Amniotic epithelial cell (primary cell): ENCODE measurements around the gene AKAP13.
A peak's percentile ranks its signal among the peaks of the same experiment; 100 is the strongest.

Experiments used
- DNase-seq: peaks from one replicate; pipeline ENCODE4 v3.0.0-alpha.2; 2010; ENCODE audit warnings: low read depth

AKAP13 gene

GRCh38 chr15:85770096-85771041, 390.0 kb downstream of the AKAP13 start:
- DNase-seq = no peak

DNA sequence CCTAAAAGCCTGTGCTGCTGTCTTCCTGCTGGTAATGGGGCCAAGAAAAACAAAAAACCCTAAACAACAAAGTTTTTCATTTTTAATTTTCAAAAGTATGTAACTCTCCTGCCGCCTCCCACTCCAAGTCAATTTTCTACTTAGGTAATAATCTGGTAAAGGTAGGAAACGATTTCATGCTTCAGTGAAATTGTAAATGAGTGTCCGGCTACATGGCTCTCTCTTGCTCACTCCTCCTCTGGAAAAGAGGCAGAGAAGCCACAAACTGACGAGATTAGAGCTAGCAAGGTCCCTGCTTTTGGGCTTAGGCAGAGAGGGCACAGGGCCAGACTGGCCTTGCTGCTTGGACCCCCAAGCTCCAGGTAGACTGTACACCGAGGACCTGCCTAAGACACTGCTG, 390.9 kb downstream of the AKAP13 start:
- DNase-seq = no peak

GRCh38 chr15:85771781-85772445, 391.5 kb downstream of the AKAP13 start:
- DNase-seq = no peak

GRCh38 chr15:85772668-85773067, 392.3 kb downstream of the AKAP13 start:
- DNase-seq = no peak

DNA sequence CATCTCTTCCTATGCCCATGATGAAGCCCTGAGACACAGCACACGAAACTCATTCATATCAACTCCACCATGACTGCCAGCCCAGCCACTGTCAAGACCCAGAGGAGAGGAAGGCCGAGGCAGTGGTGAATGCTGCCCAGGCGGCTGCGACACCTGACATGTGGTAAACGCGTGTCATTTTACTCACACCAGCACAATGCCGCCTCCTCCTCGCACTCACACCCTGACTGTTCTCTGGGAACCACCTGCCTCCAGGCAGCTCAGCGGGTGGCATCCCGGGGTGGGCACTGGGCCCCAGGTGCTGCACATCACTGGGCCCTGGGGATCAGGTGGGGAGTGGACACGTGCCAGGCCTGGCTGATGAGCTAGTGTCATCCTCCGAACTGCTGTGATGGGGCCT, 392.8 kb downstream of the AKAP13 start:
- no peak for DNase-seq

DNA sequence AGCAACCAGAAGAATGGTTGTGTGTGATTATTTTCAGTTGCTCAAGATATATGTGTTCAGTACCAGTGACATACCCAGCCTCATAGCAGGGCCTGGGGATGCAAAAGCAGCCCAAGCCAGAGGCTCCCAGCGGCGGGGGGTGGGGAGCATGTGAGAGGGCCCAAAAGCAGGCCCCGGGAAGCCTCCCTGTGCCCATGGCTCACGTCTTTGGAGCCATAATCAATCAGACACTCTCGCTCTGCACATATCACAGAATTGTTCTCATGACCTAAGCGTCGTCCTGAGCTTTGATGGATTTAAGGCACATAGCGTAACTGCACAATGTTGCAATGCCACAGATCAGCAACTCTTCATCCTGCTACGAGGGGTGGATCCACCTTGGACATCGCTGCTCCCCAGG, 393.6 kb downstream of the AKAP13 start:
- DNase-seq = no peak

DNA sequence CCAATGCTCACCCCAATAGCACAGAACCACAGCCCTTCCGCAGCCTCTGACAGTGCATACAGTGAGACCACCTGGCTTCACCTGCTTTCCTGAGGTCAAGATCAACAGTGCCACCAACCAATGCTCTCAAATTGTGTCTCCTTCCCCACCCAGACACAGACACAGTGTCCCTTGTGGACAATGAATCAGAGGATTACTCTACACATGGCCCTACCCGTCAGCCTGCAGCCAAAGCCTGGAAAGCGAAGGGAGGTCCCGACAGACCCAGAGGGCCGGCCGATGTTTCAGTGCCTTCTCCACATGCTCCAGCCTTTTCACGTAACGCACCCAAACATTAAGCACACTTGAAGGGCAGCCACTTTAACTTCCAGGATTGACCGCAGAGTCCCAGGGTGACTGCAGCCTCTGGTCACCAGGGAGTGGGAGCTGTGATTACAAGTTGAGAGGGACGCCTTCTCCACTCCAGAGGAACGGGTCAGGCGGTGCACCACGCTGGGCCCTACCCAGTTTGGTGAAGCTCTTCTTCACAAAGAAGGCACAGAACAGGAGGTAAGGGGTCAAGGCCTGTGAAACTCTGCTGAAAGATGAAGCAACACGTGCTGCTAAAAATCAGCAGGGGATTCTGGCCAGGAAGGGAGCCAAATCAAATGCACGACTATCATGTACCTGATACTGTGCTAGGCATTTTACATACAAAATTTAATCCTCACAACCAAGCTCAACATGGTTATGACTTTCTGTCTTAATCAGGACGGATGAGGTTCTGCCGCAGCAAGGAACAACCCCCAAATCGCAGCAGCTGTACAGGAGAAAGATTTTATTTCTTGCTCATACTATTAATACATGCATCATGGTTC, 397.1 kb downstream of the AKAP13 start:
- DNase-seq = no peak

DNA sequence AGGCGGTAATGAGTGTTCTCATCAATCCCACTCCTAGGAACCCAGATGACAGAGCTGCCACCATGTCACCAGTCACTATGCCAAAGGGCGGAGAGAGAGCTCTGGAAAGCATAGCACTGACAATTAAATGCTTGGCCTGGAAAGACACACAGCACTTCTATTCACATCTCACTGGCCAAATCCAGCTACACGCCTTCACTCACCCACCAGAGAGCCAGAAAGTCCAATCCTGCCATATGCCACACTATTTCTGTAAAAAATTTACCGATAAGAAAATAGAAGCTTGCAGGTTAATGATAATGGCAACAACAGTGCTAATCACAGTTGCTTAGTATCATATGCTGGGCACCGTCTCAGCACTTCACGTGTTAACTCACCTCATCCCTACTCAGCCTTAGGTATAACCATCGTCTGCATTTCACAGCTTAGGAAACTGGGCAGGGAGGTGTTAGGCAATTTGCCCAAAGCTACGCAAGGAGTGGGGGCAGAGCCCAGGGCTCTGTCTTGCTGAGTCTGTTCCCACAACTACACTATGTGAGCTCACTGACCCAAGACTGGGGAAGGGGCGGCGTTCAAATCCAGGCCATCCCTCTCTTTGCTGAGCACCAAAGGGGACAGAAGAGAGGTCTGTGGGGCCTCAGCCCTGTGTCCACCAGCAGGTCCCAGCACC, 397.8 kb downstream of the AKAP13 start:
- peak; percentile 24 for DNase-seq

- no peak for DNase-seq
Measured at GRCh38 chr15:85779249-85779648, 398.8 kb downstream of the AKAP13 start.

DNA sequence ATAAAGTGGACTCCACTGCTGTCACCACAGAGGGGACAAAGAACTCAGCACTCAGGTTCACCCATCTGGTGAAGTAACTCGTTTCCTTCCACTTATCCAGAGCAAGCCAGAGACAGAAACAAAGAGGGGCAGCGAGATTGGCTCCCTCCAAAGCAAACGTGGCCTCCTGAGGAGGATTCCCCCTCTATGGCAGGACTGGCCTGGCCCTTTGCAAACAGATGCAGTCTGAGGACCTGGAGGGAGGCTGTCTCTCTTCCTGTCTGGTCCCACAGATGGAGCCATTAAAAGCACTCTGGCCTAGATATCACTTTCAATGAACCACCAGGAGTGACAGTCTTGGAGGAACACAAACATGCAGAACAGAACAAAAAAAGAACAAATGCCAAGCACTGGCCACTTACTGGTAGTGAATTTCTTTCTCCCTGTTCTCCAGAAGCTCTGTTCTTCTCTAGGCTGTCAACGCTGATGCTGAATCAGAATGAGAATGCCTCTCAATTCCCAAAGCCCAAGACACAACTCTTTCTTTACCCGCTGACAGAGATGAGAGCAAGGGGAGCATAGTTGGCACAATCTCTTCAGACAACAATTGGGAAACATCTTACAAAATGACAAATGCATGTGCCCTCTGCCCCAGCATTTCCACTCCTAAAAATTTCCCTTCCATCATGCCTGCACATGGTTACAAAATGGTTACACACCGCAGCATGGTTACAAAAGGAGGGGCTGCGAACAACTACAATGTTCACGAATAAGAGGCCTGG, 400.0 kb downstream of the AKAP13 start:
- no peak for DNase-seq

GRCh38 chr15:85781099-85781498, 400.7 kb downstream of the AKAP13 start:
- no peak for DNase-seq

DNA sequence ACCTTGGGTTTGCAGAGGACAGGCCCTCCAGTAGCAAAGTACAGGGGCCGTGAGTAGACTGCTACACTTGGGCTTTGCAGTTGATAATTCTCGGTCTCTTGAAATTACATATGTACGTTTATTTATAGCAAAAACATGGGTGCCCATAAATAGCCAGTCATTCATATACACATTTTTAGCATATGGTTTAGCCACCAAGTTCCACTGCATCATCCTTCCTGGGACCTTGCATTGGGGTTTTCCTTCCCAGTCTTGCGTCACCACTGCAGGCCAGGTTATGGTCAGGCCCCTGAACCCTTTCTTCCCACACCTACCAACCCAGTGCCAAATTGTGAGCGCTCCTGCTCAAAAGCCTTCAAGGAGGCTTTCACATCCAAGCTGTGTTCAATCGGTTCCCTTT, 401.7 kb downstream of the AKAP13 start:
- no peak for DNase-seq

DNA sequence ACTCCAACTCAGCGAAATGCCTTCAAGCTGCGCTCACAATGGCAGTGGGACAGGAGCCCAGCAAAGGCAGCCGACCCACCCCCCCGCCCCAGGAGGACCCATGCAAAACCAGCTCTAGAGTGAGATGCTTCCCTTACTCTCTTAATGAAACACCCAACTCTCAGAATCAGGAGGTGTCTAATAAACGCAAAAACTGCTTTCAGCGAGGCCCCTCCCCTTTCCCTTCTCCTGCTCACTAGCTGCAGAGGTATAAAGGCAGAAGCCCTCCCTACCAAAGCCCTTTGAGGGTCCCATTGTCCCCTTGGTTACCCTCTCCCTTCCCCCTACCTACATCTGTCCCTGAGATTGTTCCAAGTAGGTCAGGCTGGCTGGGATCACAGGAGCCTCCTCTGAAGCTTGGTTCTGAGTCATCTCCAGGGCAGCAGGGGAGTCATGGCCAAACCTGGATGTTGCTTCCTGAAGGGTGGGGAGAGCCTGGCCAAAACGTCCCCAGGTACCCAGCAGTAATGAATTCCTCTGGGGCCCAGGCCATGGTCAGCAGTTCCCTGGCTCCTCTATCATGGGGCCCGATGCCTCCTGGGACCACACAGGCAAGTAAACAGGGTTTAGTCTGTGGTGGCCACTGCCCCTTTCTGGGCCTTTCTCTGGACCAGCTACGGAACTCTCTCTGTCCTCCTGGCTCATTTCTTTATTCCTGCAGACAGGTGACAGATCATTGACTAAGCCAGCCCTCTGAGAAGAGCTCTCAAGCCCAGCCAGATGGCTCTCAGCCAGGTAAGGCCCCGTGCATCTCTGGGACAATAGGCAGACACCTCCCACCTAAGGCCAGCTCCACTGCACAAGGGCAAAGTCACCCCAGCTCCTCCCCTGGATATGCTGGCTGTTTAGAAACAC, 405.7 kb downstream of the AKAP13 start:
- DNase-seq = peak; percentile 53

DNA sequence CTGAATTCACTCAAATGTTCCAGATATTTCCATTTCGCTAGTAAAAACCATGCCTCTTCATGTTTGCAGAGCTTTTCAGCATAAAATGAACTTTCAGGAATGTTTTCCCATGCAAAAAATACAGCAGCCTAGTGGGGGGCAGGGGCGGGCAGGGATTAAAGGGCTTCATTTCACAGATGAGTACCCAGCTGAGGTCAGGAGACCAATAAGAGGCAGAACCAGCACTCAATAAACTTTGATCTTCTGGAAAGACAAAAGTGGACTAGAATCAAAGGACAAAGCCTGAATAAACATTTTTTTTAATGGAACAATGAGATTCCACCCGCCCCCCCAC, 406.3 kb downstream of the AKAP13 start:
- no peak for DNase-seq

DNA sequence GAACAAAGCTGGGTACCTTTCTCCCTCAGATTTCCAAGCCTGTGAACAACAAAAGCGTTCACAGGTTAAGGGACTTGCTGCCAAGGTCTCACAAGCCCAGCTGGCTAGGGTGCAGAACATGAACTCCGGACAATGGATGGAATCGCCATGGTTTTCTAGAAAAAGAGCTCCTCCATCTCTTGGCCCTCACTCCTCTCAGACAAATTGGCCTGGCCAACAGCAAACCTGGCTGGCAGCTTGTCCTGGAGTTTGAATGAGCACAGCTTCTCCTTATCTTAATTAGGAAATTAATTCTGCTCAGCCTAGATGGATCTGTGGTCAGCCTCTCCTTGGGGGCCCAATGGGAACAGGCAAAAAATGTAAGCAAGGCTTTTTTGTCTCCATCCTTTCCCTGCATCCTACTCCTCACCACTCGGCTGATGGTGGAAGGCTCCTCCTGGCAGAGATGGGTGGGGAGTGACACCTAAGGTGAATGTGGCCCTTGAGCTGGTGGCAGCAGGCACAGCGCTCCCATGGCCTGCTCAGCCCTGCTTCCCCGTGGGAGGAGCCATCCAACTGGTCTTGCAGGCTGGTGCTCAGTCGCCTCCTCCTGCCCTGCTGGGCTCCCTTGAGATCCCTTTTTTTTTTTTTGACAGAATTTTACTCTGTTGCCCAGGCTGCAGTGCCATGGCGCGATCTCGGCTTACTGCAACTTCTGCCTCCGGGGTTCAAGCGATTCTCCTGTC, 408.5 kb downstream of the AKAP13 start:
- DNase-seq = no peak

GRCh38 chr15:85789496-85789875, 409.1 kb downstream of the AKAP13 start:
- no peak for DNase-seq

DNA sequence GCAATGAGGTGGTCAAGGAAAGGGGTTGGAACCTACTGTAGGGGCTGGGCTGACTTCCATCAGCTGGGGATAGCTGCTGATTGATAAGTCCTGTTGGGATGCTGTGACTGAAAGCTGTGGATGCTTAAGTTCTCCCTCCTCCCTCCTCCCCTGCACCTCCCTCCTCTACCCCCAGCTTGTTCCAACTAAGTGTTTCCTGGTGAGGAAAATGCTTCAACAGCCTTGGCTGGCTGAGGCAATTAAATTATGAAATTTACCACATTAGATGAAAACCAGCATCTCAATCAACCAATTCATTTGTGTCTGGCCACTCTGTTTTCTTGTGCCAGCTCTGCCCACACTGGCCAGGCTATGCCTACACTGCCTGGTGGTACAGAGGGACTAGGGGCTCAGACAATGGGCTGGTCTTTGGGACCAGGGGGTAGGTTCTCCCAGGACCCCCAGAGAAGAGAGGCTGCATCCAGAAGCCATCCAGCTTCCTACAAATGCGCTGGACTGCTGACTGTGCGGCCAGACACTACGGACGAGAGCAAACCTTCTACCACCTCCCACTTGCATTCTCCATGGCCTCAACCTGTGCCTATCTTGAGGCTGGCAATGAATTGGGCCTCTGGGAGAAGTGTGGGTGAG, 411.8 kb downstream of the AKAP13 start:
- no peak for DNase-seq

DNA sequence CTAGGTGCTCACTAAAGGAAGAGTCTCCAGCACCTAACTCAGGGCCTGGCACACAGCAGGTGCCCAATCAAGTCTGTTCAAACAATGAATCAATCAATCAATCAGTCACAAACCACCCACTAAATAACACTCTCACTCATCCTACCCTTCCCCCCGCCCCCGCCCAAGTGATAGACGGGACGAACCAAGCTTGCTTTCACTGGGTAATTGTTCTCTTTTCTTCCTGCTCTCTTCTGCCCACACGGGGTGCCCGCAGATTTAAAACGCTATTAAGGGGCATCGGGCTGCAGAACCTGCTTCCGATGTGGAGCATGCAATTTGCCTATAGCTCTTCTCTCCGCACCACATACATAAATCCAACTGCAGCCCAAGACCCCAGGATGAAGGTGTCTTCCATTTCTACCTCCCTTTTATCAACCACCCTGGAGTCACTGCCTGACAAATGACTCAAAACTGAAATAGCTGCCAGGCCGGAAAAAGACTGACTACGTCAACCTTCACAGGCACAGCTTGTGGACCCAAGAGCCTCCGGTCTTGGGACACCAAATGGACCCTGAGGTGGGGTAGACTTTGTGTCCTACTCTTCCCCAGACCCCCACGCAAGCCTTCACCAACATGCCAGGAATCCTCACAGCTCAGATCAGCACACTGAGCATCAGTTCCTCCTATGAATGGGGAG, 412.6 kb downstream of the AKAP13 start:
- no peak for DNase-seq
